GM12878 (cell line): Measurements from ENCODE around the gene DCAF7. TPM values are rescaled to one million over a fixed set of nuclear protein-coding genes. Genes with fewer than 3 reads are reported as not detected.

ENCODE experiments used
- ATAC-seq: fragments of 200-7000 bp; cut with Tn5 transposase; 3 replicates; pipeline ENCODE4 v1.9.1; 2020; ENCODE audit warnings: mild to moderate bottlenecking, moderate library complexity
- BruUV-seq: library from RNA; stranded (reverse); fragments of 400-500 nt; replicated peaks from 2 replicates; lab custom pipeline; 2021; lab: Mats Ljungman, UMichigan
- CTCF ChIA-PET: fragments of 300-600 bp; sonication (Branson Sonifier 250); formaldehyde crosslinking; extraction: SDS; loops from one replicate; lab custom pipeline; 2021; ENCODE audit warnings: inconsistent platforms; lab: Yijun Ruan, JAX
- POLR2A ChIA-PET: fragments of 350-600 bp; formaldehyde crosslinking; extraction: SDS; loops from one replicate; lab custom pipeline; 2021; ENCODE audit warnings: inconsistent platforms; lab: Charles Lee
- RAD21 ChIA-PET: fragments of 300-600 bp; sonication (Branson Sonifier 250); formaldehyde crosslinking; loops from one replicate; lab custom pipeline; 2023; ENCODE audit warnings: antibody characterized with exemption; ENCODE audit not compliant: unreplicated experiment; lab: Charles Lee
- SMC1A ChIA-PET: fragments of 300-600 bp; sonication (Branson Sonifier 250); formaldehyde crosslinking; loops from one replicate; lab custom pipeline; 2023; ENCODE audit not compliant: unreplicated experiment, uncharacterized antibody; lab: Charles Lee
- DNase-seq: peaks from one replicate; pipeline ENCODE4 v3.0.0-alpha.2; 2011; ENCODE audit warnings: low read depth, low spot score
- FAIRE-seq: peaks from 3 replicates; lab custom pipeline; 2011; peaks lifted over from hg19 to GRCh38; lab: Jason Lieb, UNC
- H2AFZ ChIP-seq: 2 replicates; pipeline ENCODE4 v1.6.0; 2011; ENCODE audit warnings: low read depth, low read length, control low read depth; ENCODE audit not compliant: control insufficient read depth
- H3K27ac ChIP-seq: 2 replicates; pipeline ENCODE4 v1.5.1; 2011; ENCODE audit warnings: control low read depth; ENCODE audit not compliant: control insufficient read depth, insufficient read depth
- H3K27me3 ChIP-seq, 2 experiments: replicated peaks in 1 of 2; 2 replicates each; pipeline versions ENCODE4 v1.6.0 to v1.6.1; 2011; ENCODE audit warnings: low read length in 1 of 2; ENCODE audit not compliant: control insufficient read depth in 2 of 2, insufficient read depth in 2 of 2
- H3K36me3 ChIP-seq, 2 experiments: 2 replicates each; pipeline ENCODE4 v1.5.1; 2011; ENCODE audit warnings: low read length in 1 of 2; ENCODE audit not compliant: control insufficient read depth in 2 of 2, insufficient read depth in 2 of 2
- H3K4me1 ChIP-seq: 2 replicates; pipeline ENCODE4 v1.6.1; 2011; ENCODE audit warnings: mild to moderate bottlenecking, low read length, moderate library complexity, mixed read lengths; ENCODE audit not compliant: control insufficient read depth, insufficient read depth
- H3K4me2 ChIP-seq: 2 replicates; pipeline ENCODE4 v1.6.0; 2011; ENCODE audit warnings: control low read depth; ENCODE audit not compliant: control insufficient read depth, insufficient read depth
- H3K4me3 ChIP-seq: fragments of 200-600 bp; sonication (generic); 2 replicates; pipeline ENCODE4 v1.5.1; 2016
- H3K79me2 ChIP-seq: 2 replicates; pipeline ENCODE4 v1.6.0; 2011; ENCODE audit warnings: low read length; ENCODE audit not compliant: control insufficient read depth, insufficient read depth
- H3K9ac ChIP-seq: 2 replicates; pipeline ENCODE4 v1.8.0; 2011; ENCODE audit warnings: low read length, control low read depth, mixed read lengths; ENCODE audit not compliant: control insufficient read depth, insufficient read depth
- H3K9me3 ChIP-seq: replicated peaks from 3 replicates; pipeline ENCODE4 v1.5.1; 2011; ENCODE audit warnings: mild to moderate bottlenecking, low read length; ENCODE audit not compliant: control insufficient read depth, insufficient read depth
- H4K20me1 ChIP-seq: 2 replicates; pipeline ENCODE4 v1.6.0; 2011; ENCODE audit not compliant: control insufficient read depth, insufficient read depth
- ATF3 ChIP-seq: IDR thresholded peaks from 2 replicates; pipeline ENCODE4 v1.6.1; 2011; ENCODE audit warnings: low read depth, mild to moderate bottlenecking, low read length, moderate library complexity, borderline replicate concordance; ENCODE audit errors: extremely low read depth
- CREM ChIP-seq: IDR thresholded peaks from 2 replicates; pipeline ENCODE4 v1.6.1; 2014; ENCODE audit warnings: antibody characterized with exemption, low read depth
- ESRRA ChIP-seq: IDR thresholded peaks from 2 replicates; pipeline ENCODE4 v1.6.1; 2012; ENCODE audit warnings: mild to moderate bottlenecking, low read length, improper control_type of control experiment
- MYC ChIP-seq: IDR thresholded peaks from 2 replicates; pipeline ENCODE4 v1.6.1; 2011; ENCODE audit warnings: mild to moderate bottlenecking, low read length, moderate library complexity, inconsistent platforms; ENCODE audit not compliant: insufficient read depth, insufficient replicate concordance, insufficient read length, severe bottlenecking
- NR2C2 ChIP-seq: IDR thresholded peaks from 2 replicates; pipeline ENCODE4 v1.6.1; 2011; ENCODE audit warnings: borderline replicate concordance, low read depth; ENCODE audit not compliant: control insufficient read depth, insufficient read length
- RBBP5 ChIP-seq: fragments of 200-600 bp; sonication (generic); conservative IDR thresholded peaks from 2 replicates; pipeline ENCODE4 v1.6.1; 2016
- RFX5 ChIP-seq: IDR thresholded peaks from 2 replicates; pipeline ENCODE4 v1.6.1; 2011; ENCODE audit warnings: low read depth, low read length, improper control_type of control experiment
- SIX5 ChIP-seq: IDR thresholded peaks from 2 replicates; pipeline ENCODE4 v1.6.1; 2011; ENCODE audit warnings: mild to moderate bottlenecking, low read depth, low read length, moderate library complexity; ENCODE audit not compliant: severe bottlenecking
- SKIL ChIP-seq: fragments of 450-650 bp; IDR thresholded peaks from 2 replicates; pipeline ENCODE4 v1.6.1; 2017; ENCODE audit warnings: mild to moderate bottlenecking, low read depth, inconsistent platforms; ENCODE audit not compliant: poor library complexity, severe bottlenecking
- STAT3 ChIP-seq: IDR thresholded peaks from 2 replicates; pipeline ENCODE4 v1.6.1; 2011; ENCODE audit warnings: low read depth, low read length, improper control_type of control experiment
- SUPT20H ChIP-seq: IDR thresholded peaks from 2 replicates; pipeline ENCODE4 v1.6.1; 2011; ENCODE audit warnings: low read depth, mild to moderate bottlenecking, low read length, moderate library complexity, borderline replicate concordance; ENCODE audit not compliant: control insufficient read depth
- WGBS: methylation state at CpG from one replicate; pipeline ENCODE4 v1.1.6; 2016; ENCODE audit warnings: low lambda C conversion rate; ENCODE audit not compliant: insufficient replicate concordance, insufficient coverage; ENCODE audit errors: missing lambda C conversion rate; 5-methylcytosine and 5-hydroxymethylcytosine counted together
- in situ Hi-C: fragments of 300-500 bp; cut with MboI; formaldehyde crosslinking; loops from 9 replicates; pipeline ENCODE4 v1.14.3; 2018; ENCODE audit warnings: mixed read lengths
- intact Hi-C: fragments of 100-400 bp; cut with micrococcal nuclease; formaldehyde crosslinking; loops from one replicate; pipeline ENCODE4 v1.14.2; 2022; ENCODE audit not compliant: unreplicated experiment
- polyA plus RNA-seq, 11 experiments: library from polyadenylated mRNA; depleted of rRNA in 4 of 11; unstranded in 6 of 11; stranded (reverse) in 5 of 11; fragments of >200 nt; fragmentation: Nextera tagmentation in 4 of 11; fragmentation: Illumina TruSeq in 1 of 11; extraction: Ambion mirVana in 4 of 11; extraction: Trizol in 1 of 11; gene quantifications; 1 replicate in 1 of 11; 2 replicates in 10 of 11; pipeline versions ENCODE4 v1.2.1 to v1.2.3, GENCODE V29; 2011 to 2016; ENCODE audit warnings: inconsistent platforms in 2 of 11, missing spikeins in 2 of 11, low read depth in 1 of 11
- total RNA-seq, 4 experiments: library from RNA; depleted of rRNA in 3 of 4; stranded (reverse); fragments of >200 nt in 3 of 4; fragmentation: Illumina TruSeq in 1 of 4; extraction: Trizol in 1 of 4; gene quantifications; 2 replicates each; pipeline versions ENCODE4 v1.2.1 to v1.2.3, GENCODE V29; 2013 to 2021

DCAF7 gene
- total and polyA plus RNA-seq, 10 of the 15 experiments (the other 5 are each of a cell fraction or from before 2014, with no cell fraction given) = 27.0 to 103 (median 54.5) TPM

GRCh38 chr17:63611354-63611753, 61.1 kb downstream of the DCAF7 start:
- Histone ChIP-seq H3K27ac (no peak overlapping the region), H3K27me3 (no peaks in the 10 kb centered on the region), H3K9ac (no peak overlapping the region), H3K4me1 (no peaks in the 10 kb centered on the region), H3K79me2 (no peaks in the 10 kb centered on the region), H3K4me3 (no peak overlapping the region), H3K36me3 (peaks cover 10 to 12% of the 10 kb centered on the region in 2 experiments; a peak in 3 of 4 replicates), H3K4me2 (no peak overlapping the region), H4K20me1 (no peaks in the 10 kb centered on the region), H2AFZ (no peak overlapping the region), H3K9me3 (no peaks in the 10 kb centered on the region)
- no TSS peak for BruUV-seq
- DNase-seq = no peak
- POLR2A ChIA-PET = interaction anchor here (0.6 to 1.9 kb wide), 2 partner anchors 93 to 186 kb away, joined by 3 to 6 read pairs; no protein-coding TSS in a partner anchor
- SMC1A ChIA-PET = interaction anchor here (0.7 to 5.4 kb wide), 23 partner anchors 10 to 218 kb away, joined by 3 to 82 read pairs (median 5); partner anchors contain the start of gene MAP3K3
- intact Hi-C loops (no loop called here), in situ Hi-C loops (loop anchor here (5.0 kb wide), 1 partner anchor 189 kb away; no protein-coding TSS in a partner anchor)
- no peak for TF ChIP-seq STAT3
- FAIRE-seq = no peak
- 3% methylated on average over 3 of the region's 3 CpGs for WGBS
- CTCF ChIA-PET = interaction anchor here (0.6 to 8.1 kb wide), 44 partner anchors 10 to 530 kb away, joined by 3 to 162 read pairs (median 5); partner anchors contain the start of genes ACE, CYB561, DCAF7 and FTSJ3
- peak; percentile 55 for ATAC-seq
- RAD21 ChIA-PET = interaction anchor here (0.6 to 2.8 kb wide), 25 partner anchors 10 to 686 kb away, joined by 3 to 42 read pairs (median 4); partner anchors contain the start of genes CYB561 and MAP3K3

GRCh38 chr17:63613663-63614062, 63.4 kb downstream of the DCAF7 start:
- no peak overlapping the region for H2AFZ ChIP-seq
- WGBS = 83% methylated on average over 2 of the region's 2 CpGs
- no peak overlapping the region for H3K4me3 ChIP-seq
- ATAC-seq = no peak
- no peak for DNase-seq
- FAIRE-seq = no peak
- H3K9me3 ChIP-seq = no peaks in the 10 kb centered on the region
- no peak overlapping the region for H3K27ac ChIP-seq
- ChIA-PET RAD21 (interaction anchor here (1.3 kb wide), 1 partner anchor 75 kb away, joined by 4 read pairs; no protein-coding TSS in a partner anchor), SMC1A (interaction anchor here (2.8 to 5.4 kb wide), 3 partner anchors 8 to 187 kb away, joined by 7 to 82 read pairs (median 11); partner anchors contain the start of gene MAP3K3), POLR2A (no interaction called here), CTCF (interaction anchor here (1.3 to 8.1 kb wide), 3 partner anchors 12 to 187 kb away, joined by 4 to 162 read pairs (median 39); partner anchors contain the start of gene TACO1)
- intact Hi-C loops (loop anchor here (2.0 kb wide), 1 partner anchor 135 kb away; no protein-coding TSS in a partner anchor), in situ Hi-C loops (loop anchor here (5.0 kb wide), 1 partner anchor 191 kb away; no protein-coding TSS in a partner anchor)
- H3K79me2 ChIP-seq = no peaks in the 10 kb centered on the region
- BruUV-seq = no TSS peak
- H3K4me2 ChIP-seq = no peak overlapping the region
- no peaks in the 10 kb centered on the region for H3K27me3 ChIP-seq
- no peaks in the 10 kb centered on the region for H3K4me1 ChIP-seq
- peaks cover 2 to 6% of the 10 kb centered on the region in 2 experiments; a peak in 2 of 4 replicates for H3K36me3 ChIP-seq
- H4K20me1 ChIP-seq = no peaks in the 10 kb centered on the region
- H3K9ac ChIP-seq = no peak overlapping the region
- TF ChIP-seq SUPT20H (no peak), RBBP5 (no peak), SKIL (no peak), MYC (no peak), RFX5 (no peak), NR2C2 (no peak), SIX5 (no peak), ATF3 (no peak), CREM (no peak), ESRRA (no peak)
